HG03520 (cell line): ENCODE data around the gene SNX1.

ENCODE experiments used
- ATAC-seq: cut with Tn5 transposase; IDR thresholded peaks from one replicate; pipeline ENCODE4 v1.9.1; 2021; ENCODE audit warnings: mild to moderate bottlenecking, moderate library complexity; ENCODE audit not compliant: unreplicated experiment

Gene SNX1

GRCh38 chr15:64161688-64162477, 66.1 kb downstream of the SNX1 start:
- no peak for ATAC-seq

- ATAC-seq: peak; percentile 19
Observed at GRCh38 chr15:64162478-64162868, 66.7 kb downstream of the SNX1 start.

- peak; percentile 90 for ATAC-seq
Observed at GRCh38 chr15:64162869-64163658, 67.3 kb downstream of the SNX1 start, which contains the start of gene PPIB. PPIB (minus strand) TSS chr15:64163022; CDS start chr15:64162986, 36 bp downstream.

GRCh38 chr15:64163659-64164362, 68.0 kb downstream of the SNX1 start:
- peak; percentile 1 for ATAC-seq

- ATAC-seq: no peak
Observed at GRCh38 chr15:64164436-64164835, 68.7 kb downstream of the SNX1 start.

GRCh38 chr15:64166102-64166890, 70.5 kb downstream of the SNX1 start:
- ATAC-seq: no peak

GRCh38 chr15:64180235-64180824, 84.5 kb downstream of the SNX1 start:
- no peak for ATAC-seq

GRCh38 chr15:64182859-64183370, 87.1 kb downstream of the SNX1 start:
- no peak for ATAC-seq

GRCh38 chr15:64185146-64185911, 89.5 kb downstream of the SNX1 start:
- ATAC-seq: no peak

GRCh38 chr15:64187396-64188191, 91.8 kb downstream of the SNX1 start:
- ATAC-seq: no peak
